Measurements from ENCODE around the gene KLF3. TPM values are rescaled to one million over a fixed set of nuclear protein-coding genes. Genes with fewer than 3 reads are reported as not detected.

KLF3 gene
- total and polyA plus RNA-seq, 9 of the 15 experiments (the other 6 are each of a cell fraction or from before 2014, with no cell fraction given), result 9.9 to 47.2 (median 18.1) TPM

GRCh38 chr4:38664706-38665401 lies 855 bp downstream of the KLF3 start (continued):
- TF ChIP-seq, protein P1, sequence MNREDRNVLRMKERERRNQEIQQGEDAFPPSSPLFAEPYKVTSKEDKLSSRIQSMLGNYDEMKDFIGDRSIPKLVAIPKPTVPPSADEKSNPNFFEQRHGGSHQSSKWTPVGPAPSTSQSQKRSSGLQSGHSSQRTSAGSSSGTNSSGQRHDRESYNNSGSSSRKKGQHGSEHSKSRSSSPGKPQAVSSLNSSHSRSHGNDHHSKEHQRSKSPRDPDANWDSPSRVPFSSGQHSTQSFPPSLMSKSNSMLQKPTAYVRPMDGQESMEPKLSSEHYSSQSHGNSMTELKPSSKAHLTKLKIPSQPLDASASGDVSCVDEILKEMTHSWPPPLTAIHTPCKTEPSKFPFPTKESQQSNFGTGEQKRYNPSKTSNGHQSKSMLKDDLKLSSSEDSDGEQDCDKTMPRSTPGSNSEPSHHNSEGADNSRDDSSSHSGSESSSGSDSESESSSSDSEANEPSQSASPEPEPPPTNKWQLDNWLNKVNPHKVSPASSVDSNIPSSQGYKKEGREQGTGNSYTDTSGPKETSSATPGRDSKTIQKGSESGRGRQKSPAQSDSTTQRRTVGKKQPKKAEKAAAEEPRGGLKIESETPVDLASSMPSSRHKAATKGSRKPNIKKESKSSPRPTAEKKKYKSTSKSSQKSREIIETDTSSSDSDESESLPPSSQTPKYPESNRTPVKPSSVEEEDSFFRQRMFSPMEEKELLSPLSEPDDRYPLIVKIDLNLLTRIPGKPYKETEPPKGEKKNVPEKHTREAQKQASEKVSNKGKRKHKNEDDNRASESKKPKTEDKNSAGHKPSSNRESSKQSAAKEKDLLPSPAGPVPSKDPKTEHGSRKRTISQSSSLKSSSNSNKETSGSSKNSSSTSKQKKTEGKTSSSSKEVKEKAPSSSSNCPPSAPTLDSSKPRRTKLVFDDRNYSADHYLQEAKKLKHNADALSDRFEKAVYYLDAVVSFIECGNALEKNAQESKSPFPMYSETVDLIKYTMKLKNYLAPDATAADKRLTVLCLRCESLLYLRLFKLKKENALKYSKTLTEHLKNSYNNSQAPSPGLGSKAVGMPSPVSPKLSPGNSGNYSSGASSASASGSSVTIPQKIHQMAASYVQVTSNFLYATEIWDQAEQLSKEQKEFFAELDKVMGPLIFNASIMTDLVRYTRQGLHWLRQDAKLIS (CRISPR knock-in tag; IDR thresholded peaks at IDR 0.05), result 0 out of 2 replicates have a peak, but pooled peaks have one; percentile 27
- TF ChIP-seq CXXC5 (CRISPR knock-in tag; IDR thresholded peaks at IDR 0.05), result 0 out of 2 replicates have a peak, but pooled peaks have one; percentile 12
- no peak for TF ChIP-seq MAFK (IDR thresholded peaks at IDR 0.05; ENCODE audit: low read length)
- TF ChIP-seq ZBTB12 (CRISPR knock-in tag; IDR thresholded peaks at IDR 0.05), result no peak
- no peak for TF ChIP-seq PHF21A (IDR thresholded peaks at IDR 0.05; ENCODE audit: borderline replicate concordance, low read depth)
- no peak for TF ChIP-seq E2F3 (CRISPR knock-in tag; IDR thresholded peaks at IDR 0.05)
- no peak for TF ChIP-seq SRSF3 (IDR thresholded peaks at IDR 0.05; ENCODE audit: insufficient read depth, low read length)
- TF ChIP-seq, protein P2, sequence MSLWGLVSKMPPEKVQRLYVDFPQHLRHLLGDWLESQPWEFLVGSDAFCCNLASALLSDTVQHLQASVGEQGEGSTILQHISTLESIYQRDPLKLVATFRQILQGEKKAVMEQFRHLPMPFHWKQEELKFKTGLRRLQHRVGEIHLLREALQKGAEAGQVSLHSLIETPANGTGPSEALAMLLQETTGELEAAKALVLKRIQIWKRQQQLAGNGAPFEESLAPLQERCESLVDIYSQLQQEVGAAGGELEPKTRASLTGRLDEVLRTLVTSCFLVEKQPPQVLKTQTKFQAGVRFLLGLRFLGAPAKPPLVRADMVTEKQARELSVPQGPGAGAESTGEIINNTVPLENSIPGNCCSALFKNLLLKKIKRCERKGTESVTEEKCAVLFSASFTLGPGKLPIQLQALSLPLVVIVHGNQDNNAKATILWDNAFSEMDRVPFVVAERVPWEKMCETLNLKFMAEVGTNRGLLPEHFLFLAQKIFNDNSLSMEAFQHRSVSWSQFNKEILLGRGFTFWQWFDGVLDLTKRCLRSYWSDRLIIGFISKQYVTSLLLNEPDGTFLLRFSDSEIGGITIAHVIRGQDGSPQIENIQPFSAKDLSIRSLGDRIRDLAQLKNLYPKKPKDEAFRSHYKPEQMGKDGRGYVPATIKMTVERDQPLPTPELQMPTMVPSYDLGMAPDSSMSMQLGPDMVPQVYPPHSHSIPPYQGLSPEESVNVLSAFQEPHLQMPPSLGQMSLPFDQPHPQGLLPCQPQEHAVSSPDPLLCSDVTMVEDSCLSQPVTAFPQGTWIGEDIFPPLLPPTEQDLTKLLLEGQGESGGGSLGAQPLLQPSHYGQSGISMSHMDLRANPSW (CRISPR knock-in tag; IDR thresholded peaks at IDR 0.05), result no peak
- no peak for TF ChIP-seq ZNF146 (CRISPR knock-in tag; IDR thresholded peaks at IDR 0.05; ENCODE audit: unreplicated experiment)
- no peak for TF ChIP-seq JUN (IDR thresholded peaks at IDR 0.05; ENCODE audit: borderline replicate concordance, low read depth, low read length)
- no peak for TF ChIP-seq JUN (CRISPR knock-in tag; IDR thresholded peaks at IDR 0.05; ENCODE audit: borderline replicate concordance)
- no peak for TF ChIP-seq TRIM28 (IDR thresholded peaks at IDR 0.05)
- no peak for TF ChIP-seq ZNF121 (CRISPR knock-in tag; conservative IDR thresholded peaks at IDR 0.05)
- TF ChIP-seq HIVEP1 (CRISPR knock-in tag; IDR thresholded peaks at IDR 0.05), result no peak
- no peak for TF ChIP-seq CHD4 (IDR thresholded peaks at IDR 0.05; ENCODE audit: insufficient read depth, insufficient replicate concordance, low read depth, low read length, poor library complexity, severe bottlenecking)
- peak; percentile 24; the same call in 1 of the 2 replicates for TF ChIP-seq GABPB1 (CRISPR knock-in tag; IDR thresholded peaks at IDR 0.05)
- TF ChIP-seq EWSR1 (IDR thresholded peaks at IDR 0.05; ENCODE audit: borderline replicate concordance, low read depth, partially characterized antibody), result no peak
- TF ChIP-seq, protein P3, sequence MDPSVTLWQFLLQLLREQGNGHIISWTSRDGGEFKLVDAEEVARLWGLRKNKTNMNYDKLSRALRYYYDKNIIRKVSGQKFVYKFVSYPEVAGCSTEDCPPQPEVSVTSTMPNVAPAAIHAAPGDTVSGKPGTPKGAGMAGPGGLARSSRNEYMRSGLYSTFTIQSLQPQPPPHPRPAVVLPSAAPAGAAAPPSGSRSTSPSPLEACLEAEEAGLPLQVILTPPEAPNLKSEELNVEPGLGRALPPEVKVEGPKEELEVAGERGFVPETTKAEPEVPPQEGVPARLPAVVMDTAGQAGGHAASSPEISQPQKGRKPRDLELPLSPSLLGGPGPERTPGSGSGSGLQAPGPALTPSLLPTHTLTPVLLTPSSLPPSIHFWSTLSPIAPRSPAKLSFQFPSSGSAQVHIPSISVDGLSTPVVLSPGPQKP (CRISPR knock-in tag; IDR thresholded peaks at IDR 0.05), result no peak
- no peak for TF ChIP-seq ETS2 (tag; IDR thresholded peaks at IDR 0.05; ENCODE audit: borderline replicate concordance, poor library complexity, severe bottlenecking)

Measured in K562 (cell line).